Measurements from ENCODE around the gene OR5C1.
"Not testable (repeated sequence)": the region's sequence is repeated elsewhere in the genome, so short reads cannot be mapped to it uniquely, and the experiment has no call there.

The OR5C1 gene

DNA sequence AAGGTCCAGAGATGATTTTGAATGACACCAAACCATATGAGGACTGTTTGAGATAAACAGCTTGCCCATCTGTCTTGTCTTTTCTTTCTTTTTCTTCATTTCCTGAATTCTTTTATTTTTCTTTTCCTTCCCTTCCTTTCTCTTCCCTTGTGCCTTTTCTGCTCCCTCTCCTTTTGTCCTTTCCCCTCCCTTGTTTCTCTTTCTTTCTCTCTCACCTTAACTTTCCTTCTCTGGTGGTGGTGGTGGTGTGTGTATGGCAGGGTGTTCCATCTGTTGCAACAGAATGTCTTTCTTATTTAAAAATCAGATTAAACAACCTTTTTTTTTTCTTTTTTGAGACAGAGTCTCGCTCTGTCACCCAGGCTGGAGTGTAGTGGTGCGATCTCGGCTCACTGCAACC is 43.5 kb downstream of the OR5C1 start:
- H3K14ac ChIP-seq (ENCODE audit: low read length): no peak overlapping the region
- no peak overlapping the region for H2AK5ac ChIP-seq (ENCODE audit: low read length)

DNA sequence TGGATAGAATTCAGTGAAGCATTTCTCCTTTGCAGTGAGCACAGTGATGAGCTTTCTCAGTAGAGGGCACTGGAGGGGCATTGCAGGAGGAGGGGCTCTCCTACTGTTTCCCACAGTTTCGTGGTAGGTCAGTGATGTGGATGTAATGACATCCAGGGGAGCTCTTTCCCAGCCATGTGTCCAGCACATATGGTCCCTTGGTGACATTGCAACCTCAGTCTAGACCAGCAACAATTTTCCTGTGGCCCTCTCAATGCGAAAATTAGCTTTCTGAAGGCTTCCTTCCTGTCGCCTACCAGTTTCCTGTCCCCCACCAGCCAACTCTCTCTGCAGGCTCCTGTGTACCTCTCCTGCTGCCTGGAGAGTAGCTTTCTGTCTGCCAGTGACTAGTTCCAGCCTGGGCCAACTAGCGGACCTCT is 46.6 kb downstream of the OR5C1 start:
- Histone ChIP-seq H3K4me2 (ENCODE audit: low read length) (no peak overlapping the region), H3K27ac (ENCODE audit: low read depth, low read length) (no peak overlapping the region), H3K79me1 (ENCODE audit: low read length) (no peaks in the 10 kb centered on the region), H3K9me3 (ENCODE audit: insufficient read depth, low read depth, low read length) (peaks cover 6% of the 10 kb centered on the region), H3K4me1 (ENCODE audit: control insufficient read depth in 1 of 2, insufficient read depth in 2 of 2, low read length in 2 of 2) (no peaks in the 10 kb centered on the region), H3K18ac (ENCODE audit: low read length) (no peak overlapping the region), H4K8ac (ENCODE audit: low read depth, low read length) (no peak overlapping the region), H4K91ac (ENCODE audit: low read depth, low read length) (no peak overlapping the region), H2AK5ac (ENCODE audit: low read length) (no peak overlapping the region), H2BK120ac (ENCODE audit: insufficient read depth, low read length, poor library complexity) (no peak overlapping the region), H3K14ac (ENCODE audit: low read length) (no peak overlapping the region), H3K4me3 (ENCODE audit: low read depth, low read length) (no peak overlapping the region), H2BK5ac (ENCODE audit: low read depth, low read length, poor library complexity) (no peak overlapping the region), H3K4ac (ENCODE audit: low read depth, low read length) (no peak overlapping the region), H3K23ac (ENCODE audit: low read length) (no peak overlapping the region), H2BK12ac (ENCODE audit: low read length) (no peak overlapping the region), H3K79me2 (ENCODE audit: control insufficient read depth, insufficient read depth, low read length, poor library complexity) (no peaks in the 10 kb centered on the region), H2AFZ (ENCODE audit: insufficient read depth, low read length, poor library complexity) (no peak overlapping the region), H3K36me3 (ENCODE audit: control insufficient read depth in 1 of 2, insufficient read depth in 2 of 2, low read length in 2 of 2) (no peaks in the 10 kb centered on the region), H3K9ac (ENCODE audit: low read length) (no peak overlapping the region), H4K12ac (ENCODE audit: low read depth, low read length) (no peak overlapping the region), H3K27me3 (ENCODE audit: insufficient read depth, low read length) (no peaks in the 10 kb centered on the region)
- DNase-seq: no peak
- WGBS (ENCODE audit: extremely low coverage, insufficient coverage, insufficient read length): no CpG with 5 or more reads among the region's 4 CpGs

More for the DNA sequence above, 43.5 kb downstream of the OR5C1 start:
- Histone ChIP-seq H3K4me3 (ENCODE audit: low read depth, low read length) (no peak overlapping the region), H3K27me3 (ENCODE audit: insufficient read depth, low read length) (no peaks in the 10 kb centered on the region), H3K23ac (ENCODE audit: low read length) (no peak overlapping the region), H3K79me2 (ENCODE audit: control insufficient read depth, insufficient read depth, low read length, poor library complexity) (peaks cover 5% of the 10 kb centered on the region), H4K12ac (ENCODE audit: low read depth, low read length) (no peak overlapping the region), H4K8ac (ENCODE audit: low read depth, low read length) (no peak overlapping the region), H2BK120ac (ENCODE audit: insufficient read depth, low read length, poor library complexity) (no peak overlapping the region), H4K91ac (ENCODE audit: low read depth, low read length) (no peak overlapping the region), H3K36me3 (ENCODE audit: control insufficient read depth in 1 of 2, insufficient read depth in 2 of 2, low read length in 2 of 2) (no peaks in the 10 kb centered on the region), H3K18ac (ENCODE audit: low read length) (no peak overlapping the region), H2BK12ac (ENCODE audit: low read length) (no peak overlapping the region), H3K9ac (ENCODE audit: low read length) (no peak overlapping the region), H3K9me3 (ENCODE audit: insufficient read depth, low read depth, low read length) (no peaks in the 10 kb centered on the region), H2BK5ac (ENCODE audit: low read depth, low read length, poor library complexity) (no peak overlapping the region), H3K79me1 (ENCODE audit: low read length) (peaks cover 7% of the 10 kb centered on the region), H3K4me1 (ENCODE audit: control insufficient read depth in 1 of 2, insufficient read depth in 2 of 2, low read length in 2 of 2) (peaks cover 3 to 6% of the 10 kb centered on the region in 2 experiments), H3K27ac (ENCODE audit: low read depth, low read length) (no peak overlapping the region), H3K4me2 (ENCODE audit: low read length) (no peak overlapping the region), H2AFZ (ENCODE audit: insufficient read depth, low read length, poor library complexity) (no peak overlapping the region), H3K4ac (ENCODE audit: low read depth, low read length) (no peak overlapping the region)
- no peak for DNase-seq
- no CpG with 5 or more reads among the region's 3 CpGs for WGBS (ENCODE audit: extremely low coverage, insufficient coverage, insufficient read length)

DNA sequence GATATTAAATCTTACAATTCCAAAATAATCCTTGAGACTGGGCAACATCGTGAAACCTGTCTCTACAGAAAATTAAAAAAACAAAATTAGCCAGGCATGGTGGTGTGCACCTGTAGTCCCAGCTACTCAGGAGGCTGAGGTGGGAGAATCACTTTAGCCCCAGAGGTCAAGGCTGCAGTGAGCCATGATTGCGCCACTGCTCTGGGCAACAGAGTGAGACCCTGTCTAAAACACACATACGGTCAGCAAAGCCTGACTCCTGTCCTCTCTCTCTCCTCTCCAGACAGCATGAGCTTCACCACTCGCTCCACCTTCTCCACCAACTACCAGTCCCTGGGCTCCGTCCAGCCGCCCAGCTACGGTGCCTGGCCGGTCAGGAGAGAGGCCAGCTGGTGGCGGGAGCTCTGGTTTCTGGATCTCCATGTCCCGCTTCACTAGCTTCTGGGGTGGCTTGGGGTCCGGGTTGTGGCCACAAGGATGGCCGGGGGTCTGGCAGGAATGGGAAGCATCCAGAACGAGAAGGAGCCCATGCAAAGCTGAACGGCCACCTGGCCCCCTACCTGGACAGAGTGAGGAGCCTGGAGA is 48.6 kb downstream of the OR5C1 start:
- H3K18ac ChIP-seq (ENCODE audit: low read length): no peak overlapping the region
- no peak overlapping the region for H2BK120ac ChIP-seq (ENCODE audit: insufficient read depth, low read length, poor library complexity)
- H4K91ac ChIP-seq (ENCODE audit: low read depth, low read length): no peak overlapping the region
- no peaks in the 10 kb centered on the region for H3K27me3 ChIP-seq (ENCODE audit: insufficient read depth, low read length)
- no peak overlapping the region for H3K4me2 ChIP-seq (ENCODE audit: low read length)
- H3K36me3 ChIP-seq (ENCODE audit: control insufficient read depth in 1 of 2, insufficient read depth in 2 of 2, low read length in 2 of 2): no peaks in the 10 kb centered on the region
- no peaks in the 10 kb centered on the region for H3K4me1 ChIP-seq (ENCODE audit: control insufficient read depth in 1 of 2, insufficient read depth in 2 of 2, low read length in 2 of 2)
- WGBS (ENCODE audit: extremely low coverage, insufficient coverage, insufficient read length): no CpG with 5 or more reads among the region's 14 CpGs
- H4K12ac ChIP-seq (ENCODE audit: low read depth, low read length): no peak overlapping the region
- H3K14ac ChIP-seq (ENCODE audit: low read length): no peak overlapping the region
- H3K79me2 ChIP-seq (ENCODE audit: control insufficient read depth, insufficient read depth, low read length, poor library complexity): no peaks in the 10 kb centered on the region
- H3K4me3 ChIP-seq (ENCODE audit: low read depth, low read length): no peak overlapping the region
- H4K8ac ChIP-seq (ENCODE audit: low read depth, low read length): no peak overlapping the region
- no peak overlapping the region for H2AK5ac ChIP-seq (ENCODE audit: low read length)
- no peak overlapping the region for H3K23ac ChIP-seq (ENCODE audit: low read length)
- peaks cover 6% of the 10 kb centered on the region for H3K9me3 ChIP-seq (ENCODE audit: insufficient read depth, low read depth, low read length)
- no peak overlapping the region for H2BK5ac ChIP-seq (ENCODE audit: low read depth, low read length, poor library complexity)
- no peak overlapping the region for H3K9ac ChIP-seq (ENCODE audit: low read length)
- no peak overlapping the region for H3K27ac ChIP-seq (ENCODE audit: low read depth, low read length)
- no peaks in the 10 kb centered on the region for H3K79me1 ChIP-seq (ENCODE audit: low read length)
- DNase-seq: no peak
- no peak overlapping the region for H2AFZ ChIP-seq (ENCODE audit: insufficient read depth, low read length, poor library complexity)
- no peak overlapping the region for H3K4ac ChIP-seq (ENCODE audit: low read depth, low read length)
- no peak overlapping the region for H2BK12ac ChIP-seq (ENCODE audit: low read length)

DNA sequence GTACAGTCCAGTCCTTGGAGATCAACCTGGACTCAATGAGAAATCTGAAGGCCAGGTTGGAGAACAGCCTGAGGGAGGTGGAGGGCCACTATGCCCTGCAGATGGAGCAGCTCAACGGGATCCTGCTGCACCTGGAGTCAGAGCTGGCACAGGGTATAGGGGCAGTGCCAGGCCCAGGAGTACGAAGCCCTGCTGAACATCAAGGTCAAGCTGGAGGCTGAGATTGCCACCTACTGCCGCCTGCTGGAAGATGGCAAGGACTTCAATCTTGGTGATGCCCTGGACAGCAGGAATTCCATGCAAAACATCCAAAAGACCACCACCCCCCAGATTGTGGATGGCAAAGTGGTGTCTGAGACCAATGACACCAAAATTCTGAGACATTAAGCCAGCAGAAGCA is 49.7 kb downstream of the OR5C1 start:
- not testable (repeated sequence) for H3K79me1 ChIP-seq (ENCODE audit: low read length); H2AFZ ChIP-seq (ENCODE audit: insufficient read depth, low read length, poor library complexity); H3K4me1 ChIP-seq (ENCODE audit: control insufficient read depth in 1 of 2, insufficient read depth in 2 of 2, low read length in 2 of 2); H3K4me2 ChIP-seq (ENCODE audit: low read length); H4K12ac ChIP-seq (ENCODE audit: low read depth, low read length); H3K27me3 ChIP-seq (ENCODE audit: insufficient read depth, low read length); H3K4me3 ChIP-seq (ENCODE audit: low read depth, low read length); H3K79me2 ChIP-seq (ENCODE audit: control insufficient read depth, insufficient read depth, low read length, poor library complexity); DNase-seq; H3K18ac ChIP-seq (ENCODE audit: low read length); H3K23ac ChIP-seq (ENCODE audit: low read length); H3K36me3 ChIP-seq (ENCODE audit: control insufficient read depth in 1 of 2, insufficient read depth in 2 of 2, low read length in 2 of 2); H3K27ac ChIP-seq (ENCODE audit: low read depth, low read length); H3K9me3 ChIP-seq (ENCODE audit: insufficient read depth, low read depth, low read length); H3K4ac ChIP-seq (ENCODE audit: low read depth, low read length); H2BK5ac ChIP-seq (ENCODE audit: low read depth, low read length, poor library complexity); H4K91ac ChIP-seq (ENCODE audit: low read depth, low read length); H3K9ac ChIP-seq (ENCODE audit: low read length); H2BK120ac ChIP-seq (ENCODE audit: insufficient read depth, low read length, poor library complexity); H3K14ac ChIP-seq (ENCODE audit: low read length); H4K8ac ChIP-seq (ENCODE audit: low read depth, low read length); H2BK12ac ChIP-seq (ENCODE audit: low read length); H2AK5ac ChIP-seq (ENCODE audit: low read length)
- no CpG with 5 or more reads among the region's 3 CpGs for WGBS (ENCODE audit: extremely low coverage, insufficient coverage, insufficient read length)
